Islet precursor cell (in vitro differentiated cells): ENCODE results near the gene ADAMTSL1.

Experiments
- DNase-seq: peaks from one replicate; pipeline ENCODE4 v3.0.0-alpha.2; 2018

Gene ADAMTSL1

DNA sequence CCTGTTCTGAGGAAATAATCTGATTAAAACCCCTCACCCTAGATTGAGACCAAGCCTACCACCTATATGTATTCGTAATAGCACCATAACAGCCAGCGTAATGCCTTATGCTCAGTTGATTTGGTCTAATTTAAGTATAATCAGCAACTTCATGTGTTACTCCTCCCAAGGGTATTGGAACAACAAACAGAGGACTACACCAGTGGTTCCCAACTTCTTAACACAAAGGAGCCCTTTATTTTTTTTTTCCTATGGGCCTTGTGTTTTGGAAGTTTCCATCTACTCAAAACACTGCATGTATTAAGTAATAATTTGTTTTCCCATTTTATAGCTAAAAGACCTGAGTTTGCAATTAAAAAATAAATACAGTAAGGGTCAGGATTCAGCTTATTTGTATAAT lies 140.7 kb downstream of the ADAMTSL1 start:
- no peak for DNase-seq

DNA sequence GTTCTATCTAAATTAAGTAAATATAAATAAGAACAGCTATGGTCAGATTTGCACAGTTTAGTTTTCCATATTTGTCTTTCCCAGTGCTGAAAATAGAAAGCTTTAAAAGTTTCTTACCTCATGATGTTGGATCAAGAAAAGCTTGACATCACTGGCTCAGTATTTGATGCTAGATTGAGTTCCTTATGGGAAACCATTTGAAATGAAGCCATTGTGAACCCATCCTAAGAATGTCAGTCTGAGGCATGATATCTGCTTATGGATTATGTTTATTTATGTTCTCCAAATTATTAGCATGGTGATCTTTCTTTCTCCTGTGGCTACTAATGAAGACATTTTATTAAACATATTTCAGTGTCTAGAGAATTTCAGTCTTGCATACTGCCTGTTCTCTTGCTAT lies 143.0 kb downstream of the ADAMTSL1 start:
- DNase-seq, result no peak

DNA sequence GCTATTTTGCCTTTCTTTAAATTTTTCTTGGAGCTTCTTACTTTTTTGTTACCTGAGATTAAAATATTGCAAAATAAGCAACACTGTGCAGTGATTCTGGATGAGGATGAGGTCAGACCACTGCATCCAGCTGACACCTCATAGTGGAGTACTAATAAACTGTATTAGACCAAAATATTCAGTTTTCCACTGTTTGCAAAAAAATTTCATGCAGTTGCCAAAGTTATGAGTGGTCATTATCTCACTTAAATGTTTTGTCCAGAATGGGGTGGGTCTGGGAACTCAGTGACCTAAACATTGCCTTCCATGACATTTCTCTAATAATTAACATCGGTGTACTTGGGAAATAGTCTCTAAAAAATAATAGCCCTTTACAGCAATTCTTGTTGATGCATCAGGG lies 143.8 kb downstream of the ADAMTSL1 start:
- DNase-seq, result no peak

DNA sequence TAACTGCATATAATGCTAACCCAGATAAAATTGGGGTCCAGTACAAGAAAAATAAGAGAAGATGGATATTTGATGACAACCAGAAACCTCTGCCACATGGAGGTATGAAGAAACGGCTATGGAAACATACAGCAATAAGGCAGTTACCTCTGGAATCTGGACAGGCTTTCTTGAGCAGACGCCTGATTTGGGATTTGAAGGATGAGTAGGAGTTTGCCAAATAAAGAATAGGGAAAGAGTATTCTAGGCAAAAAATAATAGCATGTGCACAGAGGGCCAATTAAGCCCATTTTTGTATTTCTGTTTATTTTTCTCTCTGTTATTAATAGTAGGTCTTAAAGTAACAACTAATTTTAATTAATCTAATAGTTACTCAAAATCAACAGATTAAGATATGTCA lies 144.9 kb downstream of the ADAMTSL1 start:
- DNase-seq, result no peak

DNA sequence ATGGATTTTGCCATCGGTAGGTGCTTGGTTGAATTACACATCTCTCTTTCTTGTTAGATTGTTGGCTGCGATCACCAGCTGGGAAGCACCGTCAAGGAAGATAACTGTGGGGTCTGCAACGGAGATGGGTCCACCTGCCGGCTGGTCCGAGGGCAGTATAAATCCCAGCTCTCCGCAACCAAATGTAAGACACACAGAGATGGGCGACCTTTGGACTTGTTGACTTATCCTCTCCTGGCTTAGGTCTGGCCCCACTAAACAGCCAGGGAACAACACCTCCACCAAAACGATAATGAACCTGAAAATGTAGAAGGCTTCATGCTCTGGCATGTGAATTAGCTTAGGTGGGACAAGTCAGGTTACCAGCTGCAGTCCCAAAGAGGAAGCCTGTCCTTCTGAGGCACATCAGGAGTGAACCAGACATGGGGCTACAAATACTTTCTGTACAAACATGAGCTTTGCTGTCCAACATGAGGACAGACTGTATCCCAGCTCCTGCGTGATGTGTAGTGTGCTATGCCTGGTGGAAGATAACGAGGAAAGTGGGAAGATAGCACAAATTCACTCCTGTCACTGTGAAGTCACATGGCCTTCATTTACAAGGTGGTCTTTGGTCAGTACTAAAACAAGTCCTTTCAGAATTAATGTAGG lies 148.4 kb downstream of the ADAMTSL1 start:
- DNase-seq, result no peak

DNA sequence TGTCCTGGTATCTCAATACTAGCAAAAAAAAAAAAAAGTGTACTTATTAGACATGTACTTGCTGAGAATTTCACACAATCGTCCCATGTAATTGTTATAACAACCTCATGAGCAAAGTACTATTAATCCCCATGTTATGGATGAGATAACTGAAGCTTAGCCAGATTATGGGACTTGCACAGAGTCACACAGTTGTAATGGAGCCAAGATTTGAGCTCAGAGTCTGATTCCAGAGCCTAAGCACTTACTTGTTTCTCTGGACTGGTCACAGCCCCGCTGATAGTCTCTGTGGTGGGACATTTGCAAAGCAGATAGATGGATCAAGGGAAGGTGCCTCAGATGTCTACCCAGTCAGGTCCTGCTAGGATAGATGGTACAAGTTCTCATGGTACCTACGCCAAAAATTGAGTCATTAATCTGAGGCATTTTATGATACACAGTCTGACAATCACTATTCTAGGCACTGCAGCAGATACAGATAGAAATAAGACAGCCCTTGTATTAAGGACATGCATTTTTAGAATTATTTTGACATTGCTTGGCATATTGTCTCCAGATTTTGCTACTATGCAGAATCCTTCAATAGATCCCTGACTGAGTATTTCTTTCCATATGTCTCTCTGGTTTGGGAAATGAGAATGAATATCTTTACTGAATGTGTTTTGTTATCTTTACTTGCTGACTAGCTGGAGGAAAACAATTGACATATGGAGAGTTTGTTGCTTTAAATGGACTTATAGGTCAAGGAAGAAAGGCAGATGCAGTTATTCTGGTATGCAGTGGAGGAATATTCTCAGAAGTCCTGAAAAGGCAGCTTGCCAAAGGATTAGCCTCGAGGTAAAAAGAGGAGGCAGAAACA lies 149.5 kb downstream of the ADAMTSL1 start:
- no peak for DNase-seq

DNA sequence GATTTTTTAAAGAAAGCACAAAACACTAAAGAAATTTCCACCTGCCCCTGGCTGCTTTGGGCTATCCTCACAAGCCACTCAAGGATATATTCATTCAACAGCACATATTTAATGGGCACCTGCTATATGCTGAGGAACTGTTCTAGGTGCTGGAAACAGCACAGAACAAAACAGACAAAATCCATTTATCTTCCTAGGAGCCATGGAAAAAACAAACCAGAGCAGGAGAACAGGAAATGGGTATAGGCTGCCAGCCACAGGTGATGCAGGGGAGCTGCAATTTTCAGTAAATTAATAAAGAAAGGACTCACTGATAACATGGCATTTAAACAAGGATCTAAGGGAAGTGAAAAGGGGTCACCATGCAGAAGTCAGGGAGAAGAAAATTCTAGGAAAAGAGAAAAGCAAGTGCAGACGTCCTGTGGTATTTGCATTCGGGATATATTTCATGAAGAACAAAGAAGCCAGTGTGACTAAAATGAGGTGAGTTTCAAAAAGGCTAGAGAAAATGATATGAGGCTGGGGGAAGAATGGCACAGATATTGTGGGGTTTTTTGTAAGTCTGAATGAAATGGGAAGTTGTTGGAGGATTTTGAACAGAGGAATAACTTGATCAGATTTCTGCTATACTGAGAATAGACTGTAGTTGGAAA lies 152.2 kb downstream of the ADAMTSL1 start:
- DNase-seq, result no peak

DNA sequence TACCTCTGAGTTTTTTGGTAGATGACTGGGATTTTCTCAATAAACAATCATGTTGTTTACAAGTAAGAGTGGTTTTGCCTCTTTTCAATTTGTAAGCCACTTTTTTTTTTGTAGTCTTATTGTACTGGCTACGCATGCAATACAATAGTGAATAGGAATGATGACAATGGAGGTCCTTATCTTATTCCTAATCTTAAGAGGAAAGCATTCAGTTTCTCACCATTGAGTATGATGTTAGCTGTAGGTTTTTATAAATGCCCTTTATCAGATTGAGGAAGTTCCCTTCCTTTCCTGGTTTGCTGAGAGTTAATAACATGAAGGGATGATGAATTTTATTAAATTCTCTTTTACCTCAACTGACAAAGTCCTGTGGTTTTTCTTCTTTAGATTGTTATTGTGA lies 155.2 kb downstream of the ADAMTSL1 start:
- no peak for DNase-seq

DNA sequence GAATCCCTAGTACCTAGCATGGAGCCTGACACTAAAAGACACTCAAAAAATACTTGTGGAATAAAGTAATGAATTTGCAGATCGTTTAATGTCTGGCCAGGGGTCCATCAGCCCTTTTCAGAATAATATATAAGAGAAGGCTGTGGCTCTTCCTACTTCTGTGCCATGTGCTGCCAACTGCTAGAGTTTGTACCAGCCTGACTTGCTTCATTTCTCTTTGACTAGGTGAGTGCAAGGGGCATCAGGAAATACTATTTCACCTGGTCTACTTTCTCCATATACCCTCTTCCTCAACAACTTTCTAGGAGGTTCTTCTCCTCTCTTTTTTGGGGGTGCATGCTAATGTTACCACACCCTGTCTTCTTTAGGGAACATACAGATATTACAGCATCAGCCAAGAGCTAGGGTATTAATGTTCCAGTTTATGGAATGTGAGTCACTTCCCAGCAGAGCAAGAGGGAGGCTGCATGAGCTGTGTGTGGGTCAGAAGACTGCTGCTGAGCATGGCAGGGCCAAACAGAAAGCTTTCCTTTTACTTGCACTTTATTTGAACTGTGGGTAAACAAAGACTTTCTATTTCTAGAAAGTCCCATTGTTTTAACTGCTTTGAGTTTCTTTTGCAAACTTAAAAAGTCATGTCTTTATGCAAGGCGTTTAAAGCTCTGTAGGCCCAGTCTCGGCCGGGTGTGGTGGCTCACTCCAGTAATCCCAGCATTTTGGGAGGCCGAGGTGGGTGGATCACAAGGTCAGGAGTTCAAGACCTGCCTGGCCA lies 158.9 kb downstream of the ADAMTSL1 start:
- DNase-seq, result no peak

DNA sequence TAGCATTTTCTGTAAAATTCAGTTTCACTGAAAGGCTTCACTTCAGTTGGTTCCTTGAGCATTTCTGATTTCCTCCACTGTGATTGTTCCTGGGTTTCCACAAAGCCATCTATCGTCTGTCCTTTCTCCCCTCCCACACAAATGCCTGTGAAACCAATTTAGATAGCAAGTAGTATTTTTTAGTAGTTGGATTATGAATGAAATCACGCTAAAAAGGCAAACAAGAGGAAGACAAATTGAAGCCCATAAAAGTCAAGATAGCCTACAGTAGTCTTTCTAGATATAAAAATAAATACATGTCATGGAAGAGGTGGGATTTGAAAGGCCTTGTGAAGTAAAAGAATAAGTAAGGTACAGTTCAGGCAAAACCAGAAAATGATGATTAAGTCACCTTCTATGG lies 162.8 kb downstream of the ADAMTSL1 start:
- no peak for DNase-seq

DNA sequence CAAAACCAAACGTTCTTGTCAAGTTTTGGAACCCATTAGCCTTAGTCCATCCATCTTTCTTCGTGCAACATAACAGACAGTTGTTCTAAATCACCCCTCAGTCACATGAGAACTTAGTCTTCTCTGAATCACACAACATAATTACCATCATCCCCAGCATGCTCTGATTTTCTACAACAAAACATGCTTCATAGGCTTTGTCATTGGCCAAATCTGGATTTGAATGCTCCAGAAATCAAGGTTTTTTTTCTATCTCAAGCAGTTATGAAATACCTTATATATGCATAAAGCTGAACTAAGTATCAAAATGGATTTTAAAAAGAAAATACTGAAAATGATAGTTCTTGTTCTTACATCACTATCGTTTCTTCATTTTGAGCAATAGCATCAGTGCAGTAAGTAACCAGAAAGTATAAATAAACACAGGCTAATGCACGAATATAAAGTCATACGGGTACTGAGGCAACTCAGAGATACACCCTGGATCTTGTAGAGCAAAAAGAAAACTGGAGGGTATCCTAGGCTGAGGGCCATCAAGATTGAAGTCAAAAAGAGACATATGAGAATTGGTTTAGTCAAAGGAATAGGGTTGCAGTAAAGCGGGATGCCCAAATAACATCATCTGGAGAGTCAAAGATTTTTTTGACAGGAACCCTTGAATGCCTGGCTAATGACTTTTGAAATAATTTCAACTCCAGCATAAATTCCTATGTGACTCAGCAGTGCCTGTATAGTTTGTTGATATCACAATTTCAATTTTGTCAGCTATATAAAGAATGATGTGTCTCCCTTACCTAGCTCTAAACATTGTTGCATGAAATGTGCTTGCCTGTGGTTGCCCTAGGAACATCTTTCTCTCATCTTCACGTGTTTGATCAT lies 164.7 kb downstream of the ADAMTSL1 start:
- DNase-seq, result no peak

DNA sequence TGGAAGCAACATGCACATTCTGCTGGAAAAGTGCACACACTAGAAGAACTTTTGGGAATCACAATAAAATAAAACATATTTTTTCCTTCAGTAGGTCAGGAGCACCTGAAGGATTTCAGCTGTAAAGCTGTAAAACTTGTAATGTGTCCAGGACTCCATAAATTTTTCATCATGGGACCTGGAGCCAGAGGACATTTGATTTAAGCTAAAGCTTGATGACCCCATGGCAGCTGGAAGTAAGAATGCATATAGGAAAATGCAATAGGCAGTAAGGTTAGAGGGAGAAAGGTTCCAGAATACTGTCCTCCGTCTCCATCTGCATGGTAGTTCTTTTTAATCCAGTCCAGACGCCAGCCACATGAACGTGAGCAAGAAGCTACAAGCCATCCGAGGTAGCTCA lies 166.0 kb downstream of the ADAMTSL1 start:
- no peak for DNase-seq

DNA sequence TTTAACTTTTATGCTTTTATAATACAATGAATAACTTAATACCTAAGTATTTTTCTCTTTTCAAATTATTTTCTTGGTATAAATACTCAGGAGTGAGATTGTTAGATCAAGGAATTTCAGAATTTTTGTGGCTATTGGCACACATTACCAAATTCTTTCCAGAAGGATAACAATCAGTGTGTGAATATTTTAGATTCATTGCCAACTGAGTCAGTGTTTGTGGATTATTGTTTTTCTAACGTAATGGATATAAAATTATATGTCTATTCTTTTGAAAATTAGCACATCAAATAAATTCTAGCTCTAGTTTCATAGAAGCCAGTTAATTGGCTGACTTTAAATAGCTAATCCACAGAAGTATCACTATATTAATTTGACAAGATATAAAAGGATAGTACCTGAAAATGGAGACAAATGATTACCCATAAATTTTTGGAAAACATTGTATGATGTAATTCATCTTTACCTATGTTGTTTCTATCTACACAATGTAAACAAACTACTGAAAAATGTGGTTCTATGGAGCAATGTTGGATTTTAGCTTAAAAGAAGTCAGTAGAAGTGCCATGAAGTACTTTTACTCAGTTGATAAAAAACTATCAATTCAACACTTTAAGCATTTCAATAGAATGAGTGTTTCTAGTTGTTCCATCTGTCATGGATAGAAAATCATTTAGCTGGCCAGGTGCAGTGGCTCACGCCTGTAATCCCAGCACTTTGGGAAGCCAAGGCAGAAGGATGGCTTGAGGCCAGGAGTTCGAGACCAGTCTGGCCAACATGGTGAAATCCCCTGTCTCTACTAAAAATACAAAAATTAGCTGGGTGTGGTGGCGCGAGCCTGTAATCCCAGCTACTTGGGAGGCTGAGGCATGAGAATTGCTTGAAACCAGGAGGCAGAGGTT lies 185.1 kb downstream of the ADAMTSL1 start:
- DNase-seq, result no peak

DNA sequence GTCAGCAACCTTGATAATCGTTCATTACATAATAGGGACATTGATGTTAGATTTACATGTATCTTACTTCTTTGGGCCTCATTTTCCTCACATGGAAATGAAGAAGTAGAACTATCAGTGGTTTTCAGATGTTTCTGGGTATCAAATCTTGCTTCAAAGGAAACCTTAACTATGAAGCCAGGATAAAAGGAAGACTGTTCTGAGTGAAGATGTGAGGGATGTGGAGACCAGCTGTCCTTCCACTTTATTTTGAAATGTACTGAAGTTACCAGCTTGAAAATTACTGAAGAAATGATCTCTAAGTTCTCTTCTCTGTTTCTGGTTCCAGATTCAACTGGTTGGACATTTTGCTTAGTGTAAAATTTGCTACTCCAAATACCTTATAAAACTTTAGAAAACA lies 186.0 kb downstream of the ADAMTSL1 start:
- no peak for DNase-seq

DNA sequence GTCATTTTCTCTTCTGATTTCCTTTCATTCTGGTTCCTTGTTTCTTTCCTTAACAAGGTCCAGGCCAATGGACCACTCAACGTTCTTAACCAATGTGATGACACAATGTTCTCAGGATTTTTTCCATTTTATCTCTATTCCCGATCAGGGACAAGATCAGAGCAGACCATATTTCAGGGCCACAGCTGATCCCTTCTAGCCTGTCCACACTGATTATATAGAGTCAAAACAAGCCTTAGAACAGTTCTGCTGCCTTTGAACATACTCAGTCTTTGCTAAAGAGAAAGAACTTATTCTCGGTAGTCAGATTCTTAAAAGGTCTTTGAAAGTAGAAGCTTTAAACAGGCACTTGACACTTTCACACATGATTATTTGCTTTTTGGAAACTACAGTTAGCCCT lies 188.4 kb downstream of the ADAMTSL1 start:
- no peak for DNase-seq

DNA sequence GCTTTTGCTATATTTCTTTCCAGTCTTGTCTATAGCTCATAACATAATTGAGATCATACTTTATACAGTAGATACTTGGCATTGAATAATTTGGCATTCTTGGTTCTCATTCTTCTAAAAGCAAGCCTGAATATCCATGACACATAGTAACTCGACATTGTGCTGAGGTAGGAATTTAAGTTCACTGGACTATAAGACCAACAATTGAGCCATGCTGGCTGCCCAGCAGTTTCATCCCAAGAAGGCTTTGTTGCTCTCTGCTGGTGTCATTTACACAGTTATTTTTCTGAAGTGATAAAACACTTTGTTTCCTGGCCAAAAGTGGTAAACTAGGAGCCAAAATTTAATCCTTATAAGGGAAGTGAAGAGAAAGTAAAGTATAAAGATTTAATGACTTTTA lies 192.0 kb downstream of the ADAMTSL1 start:
- no peak for DNase-seq

DNA sequence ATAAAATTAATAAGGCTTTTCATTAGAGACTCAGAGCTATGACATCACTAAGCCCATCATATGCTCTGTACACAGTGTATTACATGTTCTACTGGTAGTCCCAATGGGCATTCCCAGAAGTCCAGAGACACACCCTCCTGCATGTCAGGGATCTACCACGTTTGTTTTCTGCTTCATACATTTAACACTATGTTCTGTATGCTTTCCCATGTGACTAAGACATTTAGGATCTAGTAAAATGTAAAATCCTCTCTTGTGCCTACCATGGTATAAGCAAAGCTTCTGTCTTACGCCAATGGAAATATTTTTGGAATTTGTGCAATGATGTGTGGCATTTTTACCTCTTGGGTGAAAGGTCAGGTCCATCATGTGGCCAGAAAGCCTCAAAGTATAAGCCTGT lies 192.4 kb downstream of the ADAMTSL1 start:
- no peak for DNase-seq

DNA sequence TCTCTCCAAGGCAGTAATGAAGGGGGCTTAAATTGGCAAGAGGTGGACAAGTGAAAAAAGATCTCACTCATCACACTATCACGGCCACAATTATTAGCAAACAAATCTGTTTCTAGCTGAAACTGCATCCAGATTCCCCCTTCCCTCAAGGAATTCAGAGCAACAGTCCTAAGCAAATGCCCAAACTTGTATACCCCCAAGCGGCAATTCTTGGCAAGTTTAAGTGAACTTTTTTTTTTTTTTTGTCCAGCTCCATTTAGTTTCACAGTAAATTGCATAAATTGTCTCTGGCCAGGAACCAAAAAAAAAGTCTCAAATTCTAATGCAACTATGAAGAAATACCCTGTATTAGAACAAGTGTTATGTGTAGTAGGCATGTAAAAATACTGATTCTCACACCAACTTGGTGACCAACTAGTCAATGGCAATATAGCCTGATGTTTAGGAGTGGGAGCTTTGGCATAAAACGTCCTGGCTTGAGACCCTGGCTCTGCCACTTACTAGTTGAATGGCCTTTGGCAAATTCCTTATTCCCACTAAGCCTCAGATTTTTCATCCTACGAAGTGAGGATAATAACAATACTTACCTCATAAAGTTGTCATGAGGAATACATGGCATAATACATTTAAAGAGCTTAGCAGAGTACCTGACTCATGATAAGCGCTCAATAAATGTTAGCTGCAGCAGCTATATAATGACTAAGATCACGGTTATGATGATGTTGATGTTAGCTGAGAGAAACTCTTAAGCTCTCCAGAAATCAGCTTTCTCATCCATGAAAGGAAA lies 193.2 kb downstream of the ADAMTSL1 start:
- no peak for DNase-seq

DNA sequence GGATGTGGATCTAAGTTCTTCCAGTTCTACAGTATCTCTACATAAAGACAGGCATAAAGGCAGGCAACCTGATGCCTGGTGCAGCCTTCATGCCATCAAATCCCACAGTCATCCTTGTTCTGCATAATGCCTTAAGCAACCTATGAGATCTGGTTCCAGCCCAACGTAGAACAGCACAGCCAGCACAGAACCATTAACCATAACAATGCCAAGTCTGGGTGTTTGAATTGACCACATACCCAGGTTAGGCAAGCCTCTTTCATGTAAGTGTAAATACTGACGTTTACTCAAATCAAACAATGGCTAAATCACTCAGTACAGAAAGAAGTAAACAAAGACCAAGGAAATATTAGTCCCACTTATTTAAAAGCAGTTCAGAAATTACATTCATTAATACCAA lies 195.0 kb downstream of the ADAMTSL1 start:
- peak; percentile 59 for DNase-seq

DNA sequence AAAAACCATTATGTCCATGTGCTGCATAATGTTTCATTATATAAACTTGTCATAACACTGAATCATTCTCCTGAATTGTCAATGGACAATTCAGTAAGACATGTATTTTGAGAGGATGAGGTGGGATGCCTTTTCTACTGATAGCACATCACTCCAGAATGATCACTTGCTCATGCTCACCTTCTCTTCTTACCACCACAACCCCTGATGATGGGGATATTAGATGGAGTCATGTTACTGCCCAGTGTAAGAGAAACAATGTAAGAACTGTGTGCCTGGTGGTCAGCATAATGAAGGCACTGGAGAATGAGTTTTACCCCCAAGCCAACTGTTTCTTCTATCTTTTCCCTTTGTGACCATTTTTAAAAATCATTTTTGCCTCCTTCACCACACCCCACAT lies 198.8 kb downstream of the ADAMTSL1 start:
- no peak for DNase-seq
